Renal cortex interstitium (tissue), 11 donors: ENCODE results near the gene DEPDC7. TPM values are rescaled to one million over a fixed set of nuclear protein-coding genes. Genes with fewer than 3 reads are reported as not detected.
"Not testable (repeated sequence)": the region's sequence is repeated elsewhere in the genome, so short reads cannot be mapped to it uniquely, and the experiment has no call there.

ENCODE experiments used
- DNase-seq, 11 donors: peaks; one replicate each; pipeline ENCODE4 v3.0.0-alpha.2; 2013; ENCODE audit warnings: low read depth in 9 of 11, low spot score in 4 of 11; ENCODE audit errors: extremely low read depth in 1 of 11
- polyA plus RNA-seq, 3 donors: library from polyadenylated mRNA; unstranded; fragments of 120-200 nt; gene quantifications; one replicate each; pipeline ENCODE4 v1.2.1, GENCODE V29; 2013; ENCODE audit not compliant: insufficient read length in 3 of 3

The DEPDC7 gene
- polyA plus RNA-seq, 3 donors = 7.0 to 9.0 (median 7.7) TPM

GRCh38 chr11:33017478-33017877 is 1.8 kb downstream of the DEPDC7 start:
- DNase-seq = no peak

GRCh38 chr11:33017965-33018364 is 2.3 kb downstream of the DEPDC7 start:
- no peak for DNase-seq

GRCh38 chr11:33018840-33019239 is 3.2 kb downstream of the DEPDC7 start:
- DNase-seq = no peak

- DNase-seq = peak in 4 of 11 donors; percentile 31 to 56 (median 41)
These were observed 5.8 kb downstream of the DEPDC7 start for GRCh38 chr11:33021501-33021900.

GRCh38 chr11:33021937-33022336 is 6.3 kb downstream of the DEPDC7 start:
- no peak for DNase-seq

- no peak for DNase-seq
These were observed 9.7 kb downstream of the DEPDC7 start for GRCh38 chr11:33025339-33025722.

GRCh38 chr11:33027233-33027632 is 11.6 kb downstream of the DEPDC7 start:
- no peak for DNase-seq

GRCh38 chr11:33027846-33028536 is 12.3 kb downstream of the DEPDC7 start:
- no peak for DNase-seq

GRCh38 chr11:33028537-33028914 is 12.8 kb downstream of the DEPDC7 start:
- no peak for DNase-seq

GRCh38 chr11:33029218-33029617 is 13.5 kb downstream of the DEPDC7 start:
- DNase-seq = not testable (repeated sequence)

GRCh38 chr11:33033493-33033892 is 17.8 kb downstream of the DEPDC7 start:
- no peak for DNase-seq

GRCh38 chr11:33035011-33035410 is 19.3 kb downstream of the DEPDC7 start:
- DNase-seq = no peak

GRCh38 chr11:33039274-33040032 is 23.8 kb downstream of the DEPDC7 start, which contains the start of gene TCP11L1:
TCP11L1 (plus strand) TSS chr11:33039572; CDS start chr11:33043774, 4,202 bp downstream.
- peak; percentile 82 to 93 (median 90) for DNase-seq

GRCh38 chr11:33040033-33040861 is 24.6 kb downstream of the DEPDC7 start:
- no peak for DNase-seq

GRCh38 chr11:33040862-33041453 is 25.3 kb downstream of the DEPDC7 start:
- DNase-seq = no peak

GRCh38 chr11:33043221-33043830 is 27.6 kb downstream of the DEPDC7 start:
- DNase-seq = no peak

GRCh38 chr11:33044285-33044756 is 28.6 kb downstream of the DEPDC7 start:
- DNase-seq = no peak

- DNase-seq = no peak
These were observed 30.0 kb downstream of the DEPDC7 start for GRCh38 chr11:33045551-33046255.
